Uterus (tissue), 4 donors: ENCODE results near the gene ZYX. TPM values are rescaled to one million over a fixed set of nuclear protein-coding genes. Genes with fewer than 3 reads are reported as not detected.
A peak's percentile ranks its signal among the peaks of the same experiment; 100 is the strongest.

Experiments
- DNase-seq, 2 donors: peaks; one replicate each; pipeline ENCODE4 v3.0.0-alpha.2; 2019 to 2020
- H3K27ac ChIP-seq, 2 donors: fragments of 200-600 bp; sonication (generic); 1 replicate in 1 of 2; 2 replicates in 1 of 2; pipeline ENCODE4 v1.5.1; 2016 to 2018
- H3K27me3 ChIP-seq, 2 donors: fragments of 200-600 bp; sonication (generic); one replicate each; pipeline ENCODE4 v1.5.1; 2018 to 2019; ENCODE audit warnings: control low read depth in 1 of 2
- H3K36me3 ChIP-seq, 2 donors: fragments of 200-600 bp; sonication (generic); one replicate each; pipeline ENCODE4 v1.5.1; 2019; ENCODE audit warnings: control low read depth in 1 of 2
- H3K4me1 ChIP-seq, 2 donors: fragments of 200-600 bp; sonication (generic); one replicate each; pipeline ENCODE4 v1.5.1; 2018 to 2019; ENCODE audit warnings: control low read depth in 1 of 2
- H3K4me3 ChIP-seq, 2 donors: fragments of 200-600 bp; sonication (generic); 1 replicate in 1 of 2; 2 replicates in 1 of 2; pipeline ENCODE4 v1.5.1; 2018 to 2019; ENCODE audit warnings: mild to moderate bottlenecking in 1 of 2
- H3K9me3 ChIP-seq, 2 donors: fragments of 200-600 bp; sonication (generic); one replicate each; pipeline ENCODE4 v1.5.1; 2019; ENCODE audit warnings: control low read depth in 1 of 2
- POLR2A ChIP-seq, 2 donors: fragments of 450-650 bp; IDR thresholded peaks; one replicate each; pipeline ENCODE4 v1.6.1; 2016; ENCODE audit warnings: antibody characterized with exemption in 2 of 2, mild to moderate bottlenecking in 1 of 2, moderate library complexity in 1 of 2
- intact Hi-C: fragments of 100-400 bp; cut with DNase I; formaldehyde crosslinking; loops from one replicate; pipeline ENCODE4 v1.15.1; 2023; ENCODE audit warnings: low total_unique reads
- total RNA-seq, 4 donors: library from RNA; depleted of rRNA in 3 of 4; stranded (reverse); fragments of >200 nt in 3 of 4; gene quantifications; one replicate each; pipeline versions ENCODE4 v1.1.0 to v1.2.4, GENCODE V29; 2014 to 2023
- TF ChIP-seq, protein P1 (sequence below), 4 experiments: fragments of 200-600 bp in 2 of 4; fragments of 450-650 bp in 2 of 4; sonication (generic) in 2 of 4; IDR thresholded peaks; one replicate each; pipeline ENCODE4 v1.5.1; 2016 to 2019; ENCODE audit warnings: antibody characterized with exemption in 4 of 4, mild to moderate bottlenecking in 2 of 4, moderate library complexity in 1 of 4
- donor health status: DM: yes; HTN: yes; CAD: no.

Gene ZYX
- total RNA-seq, 4 donors from 2014 or later = 46.0 to 494 (median 95.9) TPM

DNA sequence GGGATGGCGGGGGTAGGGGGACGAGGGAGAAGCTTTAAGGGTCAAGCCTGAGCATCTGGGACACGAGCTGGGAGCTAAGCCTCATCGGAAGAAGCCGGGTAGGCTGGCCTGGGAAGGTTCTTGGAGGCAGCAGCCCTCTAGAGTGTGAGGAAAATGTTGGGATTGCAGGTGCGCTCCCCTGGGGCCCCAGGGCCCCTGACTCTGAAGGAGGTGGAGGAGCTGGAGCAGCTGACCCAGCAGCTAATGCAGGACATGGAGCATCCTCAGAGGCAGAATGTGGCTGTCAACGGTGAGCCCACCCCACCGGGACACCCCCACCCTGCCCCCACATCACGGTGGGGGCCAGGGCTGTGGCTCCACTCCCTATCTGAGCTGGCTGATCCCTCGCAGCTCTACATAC, 6.9 kb downstream of the ZYX start:
- TF ChIP-seq, protein P1, sequence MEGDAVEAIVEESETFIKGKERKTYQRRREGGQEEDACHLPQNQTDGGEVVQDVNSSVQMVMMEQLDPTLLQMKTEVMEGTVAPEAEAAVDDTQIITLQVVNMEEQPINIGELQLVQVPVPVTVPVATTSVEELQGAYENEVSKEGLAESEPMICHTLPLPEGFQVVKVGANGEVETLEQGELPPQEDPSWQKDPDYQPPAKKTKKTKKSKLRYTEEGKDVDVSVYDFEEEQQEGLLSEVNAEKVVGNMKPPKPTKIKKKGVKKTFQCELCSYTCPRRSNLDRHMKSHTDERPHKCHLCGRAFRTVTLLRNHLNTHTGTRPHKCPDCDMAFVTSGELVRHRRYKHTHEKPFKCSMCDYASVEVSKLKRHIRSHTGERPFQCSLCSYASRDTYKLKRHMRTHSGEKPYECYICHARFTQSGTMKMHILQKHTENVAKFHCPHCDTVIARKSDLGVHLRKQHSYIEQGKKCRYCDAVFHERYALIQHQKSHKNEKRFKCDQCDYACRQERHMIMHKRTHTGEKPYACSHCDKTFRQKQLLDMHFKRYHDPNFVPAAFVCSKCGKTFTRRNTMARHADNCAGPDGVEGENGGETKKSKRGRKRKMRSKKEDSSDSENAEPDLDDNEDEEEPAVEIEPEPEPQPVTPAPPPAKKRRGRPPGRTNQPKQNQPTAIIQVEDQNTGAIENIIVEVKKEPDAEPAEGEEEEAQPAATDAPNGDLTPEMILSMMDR (IDR thresholded peaks at IDR 0.05) = no peak
- no peak for TF ChIP-seq POLR2A (IDR thresholded peaks at IDR 0.05)
- H3K27ac ChIP-seq = peak overlapping the region; percentile 98 to 99
- intact Hi-C loops = no loop called here
- DNase-seq = no peak
- no peaks in the 10 kb centered on the region for H3K9me3 ChIP-seq
- H3K4me3 ChIP-seq = no peak overlapping the region
- H3K36me3 ChIP-seq = no peaks in the 10 kb centered on the region
- H3K4me1 ChIP-seq = peaks cover 25 to 50% of the 10 kb centered on the region in 2 donors
- no peaks in the 10 kb centered on the region for H3K27me3 ChIP-seq

DNA sequence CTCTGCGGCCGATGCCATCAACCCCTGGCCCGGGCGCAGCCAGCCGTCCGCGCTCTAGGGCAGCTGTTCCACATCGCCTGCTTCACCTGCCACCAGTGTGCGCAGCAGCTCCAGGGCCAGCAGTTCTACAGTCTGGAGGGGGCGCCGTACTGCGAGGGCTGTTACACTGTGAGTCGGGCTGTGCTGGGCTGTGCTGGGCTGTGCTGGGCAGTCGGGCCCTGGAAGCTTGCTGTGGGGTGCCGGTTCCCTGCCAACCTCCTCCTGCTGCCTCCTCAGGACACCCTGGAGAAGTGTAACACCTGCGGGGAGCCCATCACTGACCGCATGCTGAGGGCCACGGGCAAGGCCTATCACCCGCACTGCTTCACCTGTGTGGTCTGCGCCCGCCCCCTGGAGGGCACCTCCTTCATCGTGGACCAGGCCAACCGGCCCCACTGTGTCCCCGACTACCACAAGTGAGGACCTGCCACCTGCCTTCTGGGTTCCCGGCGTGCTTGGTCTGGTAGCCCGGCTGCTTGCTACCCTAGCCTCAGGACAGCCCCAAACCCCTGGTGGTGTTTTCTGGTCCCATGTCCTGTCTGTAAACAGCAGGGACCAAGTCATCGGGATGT, 7.5 kb downstream of the ZYX start:
- H3K27ac ChIP-seq = peak overlapping the region; percentile 98 to 99
- H3K4me3 ChIP-seq = no peak overlapping the region
- TF ChIP-seq, protein P1 (IDR thresholded peaks at IDR 0.05) = no peak
- no peak for TF ChIP-seq POLR2A (IDR thresholded peaks at IDR 0.05)

DNA sequence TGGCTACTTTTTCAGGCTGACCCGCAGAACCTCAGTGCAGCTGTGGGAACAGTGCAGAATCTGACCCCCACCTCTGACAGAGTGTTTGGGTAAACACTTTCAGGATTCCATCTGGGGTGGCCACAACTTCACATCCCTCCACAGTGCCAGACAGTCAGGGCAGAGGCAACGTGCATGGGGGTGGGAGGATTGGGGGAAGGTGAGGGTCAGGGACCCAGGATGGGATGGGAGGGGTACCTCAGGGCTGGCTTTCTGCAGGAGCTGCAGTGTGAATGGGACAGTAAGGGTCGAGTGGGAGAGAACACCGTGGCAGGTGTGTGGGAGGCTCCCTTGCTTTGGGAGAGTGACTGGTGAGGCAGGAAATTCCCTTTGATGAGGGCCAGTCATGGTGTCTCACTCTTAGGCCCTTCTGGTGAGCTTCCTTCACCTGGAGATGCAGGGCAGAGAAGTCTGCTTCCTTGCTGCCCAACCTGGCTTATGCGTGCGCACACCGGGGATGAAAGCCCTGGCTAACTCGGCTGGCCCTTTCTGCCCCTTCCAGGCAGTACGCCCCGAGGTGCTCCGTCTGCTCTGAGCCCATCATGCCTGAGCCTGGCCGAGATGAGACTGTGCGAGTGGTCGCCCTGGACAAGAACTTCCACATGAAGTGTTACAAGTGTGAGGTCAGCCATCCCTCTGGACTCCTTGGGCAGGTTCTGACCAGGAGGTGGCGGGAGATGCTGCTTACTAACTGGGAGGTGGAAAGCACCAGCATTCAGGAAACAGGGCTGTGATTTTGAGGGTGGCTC, 8.4 kb downstream of the ZYX start:
- no peak overlapping the region for H3K4me3 ChIP-seq
- H3K9me3 ChIP-seq = no peaks in the 10 kb centered on the region
- H3K27ac ChIP-seq = peak overlapping the region; percentile 98 to 99
- intact Hi-C loops = no loop called here
- H3K4me1 ChIP-seq = peaks cover 27 to 44% of the 10 kb centered on the region in 2 donors
- H3K27me3 ChIP-seq = no peaks in the 10 kb centered on the region
- peak in 1 of 2 donors; percentile 25 for DNase-seq
- TF ChIP-seq, protein P1 (IDR thresholded peaks at IDR 0.05) = no peak
- no peak for TF ChIP-seq POLR2A (IDR thresholded peaks at IDR 0.05)
- no peaks in the 10 kb centered on the region for H3K36me3 ChIP-seq

More for the DNA sequence above, 7.5 kb downstream of the ZYX start:
- intact Hi-C loops = no loop called here
- Histone ChIP-seq H3K4me1 (peaks cover 27 to 46% of the 10 kb centered on the region in 2 donors), H3K27me3 (no peaks in the 10 kb centered on the region), H3K36me3 (no peaks in the 10 kb centered on the region), H3K9me3 (no peaks in the 10 kb centered on the region)
- DNase-seq = peak in 1 of 2 donors; percentile 26

- DNase-seq = no peak
- Histone ChIP-seq H3K4me1 (peaks cover 27 to 44% of the 10 kb centered on the region in 2 donors), H3K27ac (peak overlapping the region; percentile 98 to 99), H3K4me3 (no peak overlapping the region), H3K27me3 (no peaks in the 10 kb centered on the region), H3K9me3 (no peaks in the 10 kb centered on the region), H3K36me3 (no peaks in the 10 kb centered on the region)
- TF ChIP-seq POLR2A (IDR thresholded peaks at IDR 0.05) = no peak
- TF ChIP-seq, protein P1 (IDR thresholded peaks at IDR 0.05) = no peak
- intact Hi-C loops = no loop called here
These were observed 9.1 kb downstream of the ZYX start for GRCh38 chr7:143390104-143390772.
